ELR (cell line): ENCODE results near the gene PIP5K1A.
"Not testable (repeated sequence)": the region's sequence is repeated elsewhere in the genome, so short reads cannot be mapped to it uniquely, and the experiment has no call there.

ENCODE experiments used
- DNase-seq: peaks from one replicate; pipeline ENCODE4 v3.0.0-alpha.2; 2015; ENCODE audit warnings: low read depth

The PIP5K1A gene

GRCh38 chr1:151254217-151255213, 56.2 kb downstream of the PIP5K1A start, which contains the start of gene PSMD4:
PSMD4 (plus strand) TSS chr1:151254734; CDS start chr1:151254783, 49 bp downstream.
- DNase-seq = peak; percentile 97

- peak; percentile 29 for DNase-seq
Observed at GRCh38 chr1:151255381-151255780, 57.0 kb downstream of the PIP5K1A start.

- no peak for DNase-seq
Observed at GRCh38 chr1:151259351-151259750, 61.0 kb downstream of the PIP5K1A start.

GRCh38 chr1:151265446-151266236, 67.3 kb downstream of the PIP5K1A start:
- DNase-seq = no peak

- no peak for DNase-seq
Observed at GRCh38 chr1:151266315-151266714, 68.0 kb downstream of the PIP5K1A start.

- DNase-seq = no peak
Observed at GRCh38 chr1:151266821-151267220, 68.5 kb downstream of the PIP5K1A start.

GRCh38 chr1:151267760-151268159, 69.4 kb downstream of the PIP5K1A start:
- DNase-seq = no peak

GRCh38 chr1:151273924-151274466, 75.6 kb downstream of the PIP5K1A start:
- DNase-seq = no peak

GRCh38 chr1:151275341-151275740, 77.0 kb downstream of the PIP5K1A start:
- DNase-seq = not testable (repeated sequence)

- no peak for DNase-seq
Observed at GRCh38 chr1:151277249-151277648, 78.9 kb downstream of the PIP5K1A start.

- peak; percentile 98 for DNase-seq
Observed at GRCh38 chr1:151281225-151281968, 83.0 kb downstream of the PIP5K1A start.

GRCh38 chr1:151281969-151282882, 83.9 kb downstream of the PIP5K1A start, which contains the start of gene ZNF687:
ZNF687 (plus strand) TSS chr1:151282299; CDS start chr1:151286292, 3,993 bp downstream.
- peak; percentile 100 for DNase-seq

- DNase-seq = peak; percentile 36
Observed at GRCh38 chr1:151282883-151283725, 84.8 kb downstream of the PIP5K1A start.

- no peak for DNase-seq
Observed at GRCh38 chr1:151284013-151284577, 85.7 kb downstream of the PIP5K1A start.

- no peak for DNase-seq
Observed at GRCh38 chr1:151286619-151287340, 88.4 kb downstream of the PIP5K1A start.

GRCh38 chr1:151287341-151287699, 89.0 kb downstream of the PIP5K1A start:
- no peak for DNase-seq

- no peak for DNase-seq
Observed at GRCh38 chr1:151287767-151288500, 89.6 kb downstream of the PIP5K1A start.

- DNase-seq = no peak
Observed at GRCh38 chr1:151288502-151288901, 90.2 kb downstream of the PIP5K1A start.
